C4-2B (cell line): ENCODE data around the gene CYREN.
A peak's percentile ranks its signal among the peaks of the same experiment; 100 is the strongest.

Experiments used
- H3K27ac ChIP-seq: fragments of 450-650 bp; 2 replicates; pipeline ENCODE4 v1.5.1; 2017
- CTCF ChIP-seq: fragments of 450-650 bp; conservative IDR thresholded peaks from 2 replicates; pipeline ENCODE4 v1.5.1; 2017; ENCODE audit warnings: mild to moderate bottlenecking
- ZFX ChIP-seq: fragments of 450-650 bp; IDR thresholded peaks from 2 replicates; pipeline ENCODE4 v1.6.1; 2017

The CYREN gene

DNA sequence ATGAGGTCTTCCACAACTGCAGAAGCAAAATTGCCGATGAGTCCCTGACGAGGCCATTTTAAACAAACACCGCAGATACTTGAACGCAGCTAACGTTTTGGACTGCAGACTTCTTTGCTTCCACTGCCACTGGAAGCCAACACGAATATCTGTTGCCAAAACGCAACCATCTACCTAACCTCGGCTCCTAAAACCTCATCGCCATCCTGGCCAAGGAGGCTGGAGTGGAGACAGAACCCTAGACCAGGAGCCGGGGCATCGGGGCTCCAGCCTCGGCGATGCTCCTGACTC, 40.3 kb upstream of the CYREN start:
- peak overlapping the region; percentile 72 for H3K27ac ChIP-seq
- TF ChIP-seq CTCF (no peak), ZFX (no peak)

DNA sequence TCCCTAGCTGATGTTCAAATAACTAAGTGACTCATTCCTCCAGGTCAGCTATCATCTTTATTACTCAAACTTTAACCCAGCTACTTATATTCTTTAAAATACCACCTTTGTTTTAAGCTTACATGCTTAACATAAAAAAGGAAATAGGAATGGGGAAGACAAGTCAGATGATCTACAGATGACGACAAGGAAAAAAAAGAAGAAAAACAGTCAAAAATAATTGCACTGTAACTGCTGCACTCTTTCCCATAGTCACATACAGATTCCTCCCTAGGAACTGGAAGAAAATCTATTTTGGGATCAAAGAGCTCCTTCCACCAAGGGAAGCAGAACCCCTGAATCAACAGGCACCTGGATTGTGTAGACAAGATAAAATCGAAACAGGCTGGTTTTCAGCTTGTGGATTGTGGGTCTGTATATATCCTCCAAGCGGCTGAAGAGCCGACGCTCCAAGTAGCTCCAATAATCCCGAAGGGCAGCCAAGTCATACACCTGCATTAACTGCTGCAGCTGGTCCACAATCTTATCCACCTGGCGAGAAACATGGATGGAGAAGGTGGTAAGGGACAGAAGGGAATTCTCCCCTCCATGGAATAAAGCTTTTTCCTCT, 38.8 kb upstream of the CYREN start:
- TF ChIP-seq CTCF, result no peak
- TF ChIP-seq ZFX, result no peak
- no peak overlapping the region for H3K27ac ChIP-seq

DNA sequence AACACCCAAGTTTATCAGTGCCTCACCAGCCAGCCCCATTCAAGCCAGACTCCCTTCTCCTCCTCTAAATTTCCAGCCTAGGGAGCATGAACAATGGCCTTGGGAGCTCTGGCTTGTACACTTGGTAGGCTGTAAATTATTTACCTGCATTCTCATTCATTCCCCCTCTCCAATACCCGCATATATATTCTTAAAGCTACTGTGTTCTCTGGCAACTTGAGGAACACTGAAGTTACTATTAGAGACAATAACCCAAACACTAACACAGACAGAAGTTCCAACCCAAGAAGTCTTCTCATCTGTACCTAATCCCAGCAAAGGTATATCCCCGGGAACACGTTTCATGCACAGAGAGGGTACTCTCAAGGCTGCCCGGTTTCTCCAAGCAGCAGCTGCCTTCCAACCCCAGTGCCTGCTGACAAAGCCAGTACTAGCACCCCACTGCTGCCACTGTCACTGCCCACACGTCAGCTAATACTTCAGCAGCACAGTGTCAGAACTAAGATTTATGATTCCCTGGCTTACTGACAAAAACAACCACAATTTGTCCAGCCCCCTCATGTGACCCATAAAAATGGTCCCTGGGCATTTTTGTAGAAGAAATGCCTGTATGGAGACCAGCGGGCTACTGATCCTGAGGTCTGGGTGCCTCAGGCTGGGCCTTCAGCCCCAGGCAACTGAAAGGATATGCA, 37.7 kb upstream of the CYREN start:
- H3K27ac ChIP-seq, result no peak overlapping the region
- TF ChIP-seq CTCF (no peak), ZFX (no peak)

- no peak overlapping the region for H3K27ac ChIP-seq
Measured at GRCh38 chr7:135207406-135208101, 37.0 kb upstream of the CYREN start.

DNA sequence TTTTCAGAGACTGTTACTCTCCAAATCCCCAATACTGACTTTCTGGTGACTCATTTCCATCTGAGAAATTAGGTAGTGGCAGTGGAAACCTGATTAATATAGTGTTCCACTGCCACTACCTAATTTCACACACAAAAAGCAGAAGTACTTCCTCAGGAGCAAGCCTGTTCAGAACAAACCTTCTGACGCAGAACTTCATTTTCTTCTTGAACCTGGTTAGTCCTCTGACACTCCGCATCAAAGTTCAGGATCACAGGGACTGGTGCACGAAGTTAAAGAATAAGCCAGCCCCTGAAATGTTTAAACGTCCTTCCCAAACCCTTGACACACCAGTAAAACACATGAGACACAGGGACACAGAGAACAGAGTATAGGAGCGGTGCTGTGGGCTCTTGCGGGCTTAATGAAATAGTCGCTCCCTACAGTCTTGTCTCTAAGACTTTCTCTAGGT, 36.5 kb upstream of the CYREN start:
- TF ChIP-seq ZFX (no peak), CTCF (no peak)
- no peak overlapping the region for H3K27ac ChIP-seq

More at GRCh38 chr7:135207406-135208101, 37.0 kb upstream of the CYREN start:
- TF ChIP-seq CTCF (no peak), ZFX (no peak)

- no peak overlapping the region for H3K27ac ChIP-seq
- TF ChIP-seq CTCF (no peak), ZFX (no peak)
Measured at GRCh38 chr7:135205850-135206249, 35.3 kb upstream of the CYREN start.

DNA sequence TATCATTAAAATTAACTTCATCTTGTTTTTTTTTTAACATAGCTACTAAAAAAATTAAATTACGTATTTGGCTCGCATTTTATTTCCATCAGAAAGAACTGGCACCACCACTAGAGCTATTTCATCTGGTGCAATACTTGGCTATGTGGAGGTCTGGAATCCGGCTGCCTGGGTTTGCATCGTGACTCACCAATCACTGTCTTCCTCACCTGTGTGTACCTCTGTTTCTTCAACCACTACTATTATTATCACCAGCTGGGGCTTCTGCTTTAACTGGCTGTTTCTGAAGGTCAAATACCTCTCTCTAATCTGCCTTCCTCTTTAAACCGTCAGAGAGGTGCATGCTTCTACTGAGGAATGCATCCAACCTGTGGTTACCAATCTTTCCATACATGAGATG, 34.4 kb upstream of the CYREN start:
- TF ChIP-seq CTCF (no peak), ZFX (no peak)
- H3K27ac ChIP-seq, result no peak overlapping the region
